Cerebellar cortex (tissue), 1 donor: ENCODE results near the gene MED12L.
"Not testable (repeated sequence)": the region's sequence is repeated elsewhere in the genome, so short reads cannot be mapped to it uniquely, and the experiment has no call there.

Experiments
- DNase-seq: peaks from one replicate; pipeline ENCODE4 v3.0.0-alpha.2; 2015; ENCODE audit warnings: low spot score

The MED12L gene

DNA sequence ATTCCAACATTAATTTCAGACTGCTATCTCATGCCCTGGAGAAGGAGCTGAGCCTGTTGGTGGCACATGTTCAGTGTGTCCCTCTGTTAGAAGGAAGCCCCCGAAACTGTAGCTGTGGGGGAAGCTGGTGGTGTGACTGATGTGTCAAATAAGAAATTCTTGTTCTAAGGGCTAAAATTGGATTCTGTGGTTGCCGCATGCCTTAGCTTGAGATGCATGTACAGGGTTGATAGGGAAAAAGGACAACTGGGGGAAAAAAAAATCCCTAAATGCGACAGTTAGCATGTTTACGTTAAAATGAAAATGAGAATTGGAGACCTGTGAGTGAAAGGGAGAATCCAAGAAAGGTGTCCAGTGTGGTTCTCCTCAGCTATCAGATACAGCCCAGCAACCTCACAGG, 58.6 kb downstream of the MED12L start:
- no peak for DNase-seq

DNA sequence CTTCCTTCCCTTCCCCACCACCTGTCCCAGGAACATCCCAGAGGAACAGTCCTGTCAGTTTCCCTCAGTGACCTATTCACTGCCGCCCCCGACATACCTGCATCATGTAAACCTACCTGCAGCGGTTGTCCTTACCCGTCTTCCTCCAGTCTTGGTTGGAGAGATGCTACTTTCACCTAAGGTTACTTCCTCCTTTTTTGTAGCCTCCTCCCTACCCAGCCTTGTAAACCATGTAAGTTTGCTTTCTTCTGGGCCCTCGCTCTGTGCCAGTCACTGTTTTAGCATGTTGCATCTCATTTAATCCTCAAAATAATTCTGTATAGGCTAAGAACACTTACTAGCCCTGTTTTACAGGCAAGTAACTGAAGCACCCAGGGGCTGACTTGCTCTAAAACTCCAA, 59.3 kb downstream of the MED12L start:
- no peak for DNase-seq

DNA sequence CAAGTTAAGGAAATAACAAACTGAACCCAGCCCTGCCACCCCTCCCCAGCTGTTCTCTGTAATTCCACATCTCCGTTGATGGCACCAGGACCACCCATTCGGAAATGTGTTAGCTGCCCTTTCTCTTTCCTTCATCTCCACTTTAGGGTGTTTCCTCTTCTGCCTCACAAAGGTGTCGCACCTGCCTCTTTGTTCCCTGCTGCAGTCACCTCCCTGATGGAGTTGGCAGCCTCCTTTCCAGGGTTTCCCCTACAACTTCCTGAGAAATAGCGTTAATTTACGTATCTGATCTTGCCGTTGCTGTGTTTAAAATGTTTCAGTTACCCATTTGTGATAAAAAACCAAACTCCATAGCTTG, 60.2 kb downstream of the MED12L start:
- no peak for DNase-seq

DNA sequence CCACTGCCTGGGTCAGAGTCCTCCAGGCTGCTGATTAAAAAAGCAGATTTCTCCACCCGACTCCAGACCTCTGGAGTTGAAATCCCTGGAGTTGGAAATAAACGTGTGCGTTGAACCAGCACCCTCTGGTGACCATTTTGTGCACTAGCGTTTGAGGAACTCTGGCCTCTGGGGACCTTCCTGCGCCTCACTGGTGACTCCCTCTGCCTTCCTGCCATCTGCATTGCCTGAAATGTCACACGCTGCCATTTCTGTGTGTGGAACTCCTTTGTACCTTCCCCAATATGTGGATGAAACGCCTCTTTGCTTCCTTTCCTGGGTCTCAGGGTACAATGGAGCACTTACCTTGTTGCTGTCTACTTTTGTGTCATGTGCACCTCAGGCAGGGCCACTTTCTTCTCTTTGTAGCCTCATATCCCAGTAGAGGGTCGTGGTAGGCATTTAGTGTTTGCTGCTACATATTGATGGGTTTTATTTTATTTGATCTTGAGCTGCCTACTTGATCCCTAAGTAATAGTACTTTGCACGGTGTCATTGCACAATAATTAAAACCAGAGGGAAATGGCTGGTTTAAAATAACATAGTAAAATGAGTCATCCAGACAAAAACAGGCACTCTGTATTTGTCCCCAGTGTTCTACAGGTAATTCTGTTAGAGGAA, 60.7 kb downstream of the MED12L start:
- peak; percentile 84 for DNase-seq

DNA sequence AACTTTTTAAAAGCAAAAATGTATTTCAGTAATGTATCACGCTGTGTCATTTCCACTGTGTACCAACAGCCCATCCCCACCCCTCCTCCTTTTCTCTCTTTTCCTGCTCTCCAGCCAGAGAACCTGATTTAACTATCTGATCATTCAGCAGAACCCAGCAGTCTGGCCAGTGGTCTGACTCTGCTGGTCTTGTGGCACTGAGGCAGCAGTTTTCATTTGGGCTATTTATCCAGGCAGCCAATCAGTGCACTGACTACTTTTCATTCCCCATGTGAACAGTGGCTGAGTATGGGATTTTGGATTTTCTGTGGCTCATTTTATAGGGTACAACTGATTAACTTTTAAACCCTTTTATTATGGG, 61.2 kb downstream of the MED12L start:
- no peak for DNase-seq

DNA sequence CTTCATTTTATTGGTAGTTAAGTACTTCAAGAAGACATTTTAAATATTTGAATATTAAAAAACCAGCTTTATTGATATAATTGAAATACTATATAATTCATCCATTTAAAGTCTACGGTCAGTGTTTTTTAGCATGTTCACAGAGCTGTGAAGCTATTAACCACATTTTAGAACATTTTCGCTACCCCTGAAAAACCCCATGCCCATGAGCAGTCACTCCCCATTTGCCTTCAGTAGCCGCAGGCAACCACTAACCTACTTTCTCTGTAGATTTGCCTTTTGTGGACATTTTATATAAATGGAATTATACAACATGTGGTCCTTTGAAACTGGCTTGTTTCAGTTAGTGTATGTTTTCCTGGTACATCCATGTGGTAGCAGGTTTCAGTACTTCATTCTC, 61.8 kb downstream of the MED12L start:
- DNase-seq = no peak

DNA sequence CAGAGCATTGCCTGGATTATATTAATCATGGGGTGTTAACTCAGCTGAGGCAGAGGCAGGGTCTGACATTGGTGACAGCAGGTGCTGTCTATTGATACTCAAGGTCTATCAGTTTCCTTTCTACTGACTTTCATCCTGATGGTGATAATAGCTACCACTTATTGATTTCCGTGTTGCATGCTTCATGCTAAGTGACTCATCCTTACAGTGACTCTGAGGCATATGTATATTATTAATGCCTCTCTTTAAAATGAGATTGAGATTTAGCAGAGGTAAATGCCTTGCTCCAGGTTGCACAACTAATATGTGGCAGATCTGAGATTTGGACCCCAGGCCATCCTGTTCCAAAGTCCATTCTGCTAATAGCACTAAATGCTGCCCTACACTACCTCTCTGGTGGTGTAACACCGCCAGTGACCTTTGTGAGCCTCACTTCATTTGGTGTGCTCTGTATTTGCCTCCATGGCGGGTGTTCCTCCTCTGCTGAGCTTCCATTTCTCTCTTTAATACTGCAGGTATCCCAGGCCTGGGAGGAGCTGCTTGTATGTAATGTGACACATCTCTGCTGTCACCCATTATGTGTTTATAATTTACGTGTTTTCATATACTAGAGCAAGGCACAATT, 67.1 kb downstream of the MED12L start:
- no peak for DNase-seq

DNA sequence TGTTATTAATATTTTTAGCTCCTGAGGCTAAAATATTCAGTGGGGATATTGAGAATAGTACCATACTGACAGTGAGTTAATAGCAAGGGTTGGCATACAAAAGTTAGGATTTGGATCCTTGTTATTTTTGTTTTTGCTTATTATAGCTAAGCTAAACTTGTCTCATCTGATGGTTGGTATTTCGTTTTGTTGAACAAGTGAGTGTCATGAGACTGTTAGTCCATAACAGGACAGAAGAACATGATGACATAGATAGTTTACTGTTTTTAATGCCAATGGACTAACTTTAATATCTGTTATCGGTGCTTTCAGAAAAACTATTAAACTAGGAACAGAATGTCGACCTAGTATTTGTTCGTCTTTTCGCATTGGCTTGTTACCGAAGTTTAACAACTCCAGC, 69.1 kb downstream of the MED12L start:
- DNase-seq = no peak

DNA sequence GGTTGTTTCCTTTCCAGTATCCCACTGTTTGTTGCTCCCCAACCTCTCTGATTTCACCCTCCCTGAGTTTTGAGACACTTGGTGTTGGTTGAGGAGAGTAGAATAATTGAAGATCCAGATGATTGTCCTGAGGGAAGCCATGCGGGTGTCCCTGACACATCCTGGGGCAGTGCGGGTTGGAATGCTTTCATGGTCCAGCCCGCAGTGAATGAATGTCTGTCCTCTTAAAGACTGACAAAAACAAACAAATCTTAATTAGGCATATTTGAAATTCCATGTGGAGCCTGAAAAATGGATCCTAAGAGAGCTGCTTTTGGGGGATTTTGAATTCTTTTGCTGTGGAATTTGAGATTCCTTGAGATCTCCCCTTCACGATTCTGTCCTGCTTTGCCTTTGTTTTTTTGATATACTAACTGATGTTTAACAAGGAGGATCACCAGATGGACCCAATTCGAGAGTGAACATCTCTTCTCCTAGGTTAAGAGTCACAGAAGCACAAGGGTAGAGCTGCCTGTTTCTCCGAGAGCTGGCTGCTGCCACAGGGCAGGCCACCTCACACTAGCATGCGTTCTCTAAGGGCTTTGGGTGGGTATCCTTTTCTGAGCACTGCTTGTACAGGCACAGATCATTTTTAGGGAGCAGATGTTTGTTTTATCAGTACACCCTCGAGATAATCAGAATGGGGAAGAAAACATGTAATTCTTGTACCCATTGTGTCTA, 70.1 kb downstream of the MED12L start:
- DNase-seq = no peak

DNA sequence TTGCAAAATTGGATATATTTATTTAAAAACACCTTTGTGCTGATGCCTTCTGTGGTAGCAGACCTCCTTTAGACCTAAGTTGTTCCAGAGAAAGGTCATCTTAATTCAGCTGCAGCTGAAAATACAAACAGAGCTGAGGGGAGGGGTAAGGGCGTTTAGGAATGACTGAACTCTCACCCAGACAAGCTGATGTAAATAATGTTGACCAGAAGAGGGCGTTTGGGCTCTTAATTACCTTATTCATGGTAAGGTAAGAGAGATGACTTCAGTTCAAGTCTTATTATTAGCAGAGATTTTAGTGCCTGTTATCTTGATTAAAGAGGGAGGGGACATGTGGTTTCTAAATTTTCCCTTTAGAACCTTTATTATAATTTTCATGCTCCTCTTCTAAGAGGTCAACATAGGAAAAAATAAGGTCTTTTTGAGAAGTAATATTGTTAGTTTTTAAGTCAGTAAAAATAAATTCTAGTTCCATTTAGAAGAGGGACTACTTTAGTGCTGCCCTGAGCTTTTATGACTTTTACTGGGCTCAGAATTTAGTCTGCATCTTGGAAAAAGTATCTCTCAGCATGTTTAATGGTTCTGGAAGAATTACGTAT, 71.3 kb downstream of the MED12L start:
- DNase-seq = peak; percentile 71

DNA sequence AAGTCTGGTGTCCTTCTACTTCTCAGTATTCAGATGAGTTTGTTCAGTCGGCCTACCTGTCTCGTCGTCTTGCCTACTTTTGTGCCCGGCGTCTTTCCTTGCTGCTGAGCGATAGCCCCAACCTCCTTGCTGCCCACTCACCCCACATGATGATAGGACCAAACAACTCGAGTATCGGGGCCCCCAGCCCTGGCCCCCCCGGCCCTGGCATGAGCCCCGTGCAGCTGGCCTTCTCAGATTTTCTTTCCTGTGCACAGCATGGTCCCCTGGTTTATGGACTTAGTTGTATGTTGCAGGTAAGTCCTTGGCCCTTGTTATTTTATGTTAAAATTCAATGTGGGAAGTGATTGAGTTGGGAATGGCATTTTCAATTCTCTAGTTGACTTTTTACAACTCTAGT, 74.3 kb downstream of the MED12L start:
- no peak for DNase-seq

DNA sequence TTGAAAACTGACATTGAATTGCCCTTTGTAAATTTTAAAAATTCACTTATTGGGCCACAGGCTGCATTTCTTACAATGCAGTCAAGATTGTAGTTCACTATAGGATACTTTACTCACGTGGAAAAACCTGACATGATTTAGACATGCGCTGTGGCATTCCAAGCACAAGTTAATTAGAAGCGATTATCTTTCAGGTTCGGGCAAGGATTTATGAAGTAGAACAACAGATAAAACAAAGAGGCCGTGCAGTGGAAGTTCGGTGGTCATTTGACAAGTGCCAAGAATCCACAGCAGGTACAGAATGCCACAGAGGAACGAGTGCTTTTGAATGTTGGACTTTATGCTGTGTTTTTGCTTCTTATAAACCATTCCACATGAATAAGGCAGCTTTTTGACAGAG, 79.8 kb downstream of the MED12L start:
- no peak for DNase-seq

DNA sequence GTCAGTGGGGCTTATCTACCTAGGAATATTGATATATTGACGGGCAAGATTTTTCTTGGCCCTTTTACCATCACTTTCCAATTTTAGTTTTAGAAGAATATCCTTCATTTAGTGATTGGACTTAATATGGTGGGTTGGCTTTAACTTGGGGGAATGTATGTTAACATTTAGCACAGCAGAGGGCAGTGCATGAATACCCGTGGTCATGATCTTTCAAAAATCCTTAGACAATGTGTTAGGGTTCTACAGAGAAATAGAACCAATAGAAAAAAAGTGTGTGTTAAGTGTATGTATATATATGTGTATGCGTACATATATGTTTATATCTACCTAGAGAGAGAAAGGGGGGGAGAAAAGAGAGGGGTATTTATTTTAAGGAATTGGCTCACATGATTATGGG, 80.7 kb downstream of the MED12L start:
- no peak for DNase-seq

DNA sequence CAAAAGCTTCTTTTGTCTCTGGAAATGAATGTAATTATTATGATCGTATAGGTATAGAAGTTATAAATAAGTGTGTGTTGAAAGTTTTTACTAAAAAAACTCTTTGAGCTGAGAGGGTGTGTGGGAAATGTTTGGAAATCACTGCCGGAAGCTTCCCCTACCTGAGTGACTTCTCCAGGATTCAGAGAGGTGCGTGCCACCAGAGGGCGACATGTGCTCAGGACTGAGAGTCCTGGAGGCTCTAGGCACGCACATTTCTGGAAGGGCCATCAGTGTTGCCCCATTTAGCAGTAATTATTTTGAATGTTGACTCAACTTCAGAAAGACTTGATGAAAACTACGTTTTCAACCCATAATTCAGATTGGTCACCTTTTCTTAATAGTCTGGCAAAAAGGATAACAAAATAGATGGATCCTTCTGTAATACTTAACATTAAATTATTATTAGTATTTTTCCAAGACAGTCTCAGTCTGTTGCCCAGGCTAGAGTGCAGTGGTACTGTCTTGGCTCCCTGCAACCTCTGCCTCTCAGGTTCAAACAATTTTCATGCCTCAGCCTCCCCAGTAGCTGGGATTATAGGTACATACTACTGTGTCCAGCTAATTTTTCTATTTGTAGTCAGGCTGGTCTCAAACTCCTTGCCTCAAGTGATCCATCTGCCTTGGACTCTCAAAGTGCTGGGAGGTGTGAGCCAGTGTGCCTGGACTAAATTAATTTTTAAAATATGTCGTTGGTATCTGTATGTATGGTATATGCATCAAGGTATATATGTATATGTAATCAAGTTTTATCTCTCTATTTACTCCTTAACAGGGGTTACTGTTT, 83.0 kb downstream of the MED12L start:
- DNase-seq = peak; percentile 47

DNA sequence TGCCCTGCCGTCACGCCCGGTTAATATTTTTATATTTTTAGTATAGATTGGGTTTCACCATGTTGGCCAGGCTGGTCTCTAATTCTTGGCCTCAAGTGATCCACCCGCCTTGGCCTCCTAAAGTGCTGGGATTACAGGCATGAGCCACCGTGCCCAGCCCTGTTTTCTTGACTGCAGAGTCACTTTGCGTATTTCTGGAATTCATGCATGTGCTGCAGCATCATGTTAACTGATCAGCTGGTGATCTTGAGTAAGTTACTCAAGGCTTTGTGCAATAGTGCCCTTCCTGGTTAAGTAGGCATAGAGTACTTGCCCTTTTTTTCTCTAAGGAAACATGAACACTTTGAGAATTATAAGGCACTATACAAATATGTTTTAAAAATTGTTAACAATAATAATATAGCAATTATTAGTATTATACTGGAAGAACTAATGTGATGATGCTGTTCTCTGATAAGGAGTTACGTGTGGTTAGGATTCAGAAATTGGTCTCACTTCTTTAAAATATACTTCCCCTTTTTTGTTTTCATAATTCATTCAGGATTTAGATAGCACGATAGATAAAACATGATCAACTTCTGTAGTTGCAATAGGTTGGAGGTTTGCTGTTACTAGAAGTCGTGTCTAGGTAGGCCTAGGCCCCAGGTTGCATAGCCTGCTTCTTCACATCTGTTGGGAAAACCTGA, 83.9 kb downstream of the MED12L start:
- DNase-seq = no peak

DNA sequence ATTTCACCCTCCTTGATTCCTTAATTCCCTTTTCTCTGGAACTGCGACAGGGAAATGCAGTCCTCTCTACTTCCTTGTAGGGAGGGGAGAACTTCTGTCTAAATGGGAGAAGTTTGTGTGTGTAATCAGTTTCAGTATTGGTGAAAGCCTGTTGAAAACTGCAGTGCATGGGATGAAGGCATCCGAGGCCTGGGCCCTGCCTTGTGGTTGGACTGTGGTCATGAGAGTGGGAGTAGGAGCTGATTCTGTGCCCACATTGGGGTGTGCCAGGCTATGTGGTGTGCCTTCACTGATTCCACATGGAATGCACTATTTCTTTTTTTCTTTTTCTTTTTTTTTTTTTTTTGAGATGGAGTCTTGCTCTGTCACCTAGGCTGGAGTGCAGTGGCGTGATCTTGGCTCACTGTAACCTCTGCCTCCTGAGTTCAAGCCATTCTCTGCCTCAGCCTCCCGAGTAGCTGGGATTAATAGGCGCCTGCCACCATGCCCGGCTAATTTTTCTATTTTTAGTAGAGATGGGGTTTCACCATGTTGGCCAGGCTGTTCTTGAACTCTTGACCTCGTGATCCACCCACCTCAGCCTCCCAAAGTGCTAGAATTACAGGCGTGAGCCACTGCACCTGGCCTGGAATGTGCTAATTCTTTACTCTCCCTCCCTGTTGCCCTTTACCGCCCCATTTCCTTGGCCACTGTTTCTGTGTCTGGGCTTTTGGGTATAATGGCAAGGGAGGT, 84.7 kb downstream of the MED12L start:
- DNase-seq = not testable (repeated sequence)

DNA sequence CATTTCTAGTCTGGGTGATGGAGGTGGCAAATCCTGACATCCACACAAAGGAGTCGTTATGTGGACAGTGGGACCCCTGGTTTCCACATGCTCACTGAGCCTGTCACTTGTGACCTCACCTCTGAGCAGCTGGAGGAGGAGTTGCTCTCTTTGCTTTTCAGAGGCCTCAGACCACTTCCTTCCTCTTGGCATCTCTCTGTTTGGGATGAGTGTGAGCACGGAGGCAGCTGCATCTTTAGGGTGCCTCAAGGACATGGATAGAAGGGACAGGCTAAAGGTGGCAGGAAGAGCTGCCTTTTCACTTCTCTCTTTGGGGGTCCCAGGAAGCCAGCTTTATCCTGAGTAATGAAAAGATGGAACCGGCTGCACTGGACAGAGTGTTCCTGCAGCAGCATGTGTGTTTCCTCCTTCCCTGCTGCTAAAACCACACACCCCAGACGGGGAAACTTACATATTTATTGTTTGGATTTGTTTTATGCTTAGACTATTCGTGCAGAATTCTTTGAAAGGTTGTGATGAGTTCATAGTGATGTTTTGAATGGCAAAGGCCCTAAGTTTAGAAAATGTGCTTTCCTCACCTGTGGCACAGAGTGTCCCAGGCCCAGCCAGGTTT, 85.8 kb downstream of the MED12L start:
- no peak for DNase-seq

DNA sequence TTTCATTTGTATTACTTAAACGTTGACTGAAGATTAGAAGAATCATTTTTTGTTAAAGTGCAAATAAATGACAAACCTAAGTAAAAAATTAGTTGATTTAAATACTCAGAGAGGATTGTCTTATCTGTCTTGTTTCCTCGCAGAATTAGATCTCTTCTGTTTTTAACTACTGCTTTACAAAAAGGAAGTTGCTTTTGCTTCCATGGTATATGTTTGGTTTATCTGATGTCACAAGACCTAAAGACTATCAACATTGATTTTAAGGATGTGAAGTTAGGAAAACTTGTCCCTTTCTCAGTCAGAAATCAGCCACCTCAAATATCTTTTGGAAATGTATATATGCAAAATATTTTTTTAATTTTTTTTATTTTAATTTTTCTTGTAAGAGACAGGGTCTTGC, 88.9 kb downstream of the MED12L start:
- no peak for DNase-seq

DNA sequence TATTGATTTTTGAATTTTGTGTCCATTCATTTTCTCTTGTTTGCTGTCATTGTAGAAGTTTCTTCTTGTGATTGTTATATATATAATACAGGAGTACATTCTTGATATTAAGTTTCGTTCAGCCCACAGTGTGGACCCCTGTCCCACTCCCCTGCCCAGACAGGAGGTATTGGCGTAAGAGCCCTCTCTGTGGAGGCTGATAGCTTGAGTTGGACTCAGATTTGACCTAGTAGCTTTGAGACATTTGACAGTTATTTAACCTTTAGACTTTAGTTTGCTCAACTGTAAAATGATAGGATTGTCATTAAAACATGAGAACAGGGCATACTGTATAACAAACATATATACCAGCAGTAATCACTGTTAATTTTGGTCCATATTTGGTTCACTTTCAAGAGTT, 90.5 kb downstream of the MED12L start:
- DNase-seq = no peak

DNA sequence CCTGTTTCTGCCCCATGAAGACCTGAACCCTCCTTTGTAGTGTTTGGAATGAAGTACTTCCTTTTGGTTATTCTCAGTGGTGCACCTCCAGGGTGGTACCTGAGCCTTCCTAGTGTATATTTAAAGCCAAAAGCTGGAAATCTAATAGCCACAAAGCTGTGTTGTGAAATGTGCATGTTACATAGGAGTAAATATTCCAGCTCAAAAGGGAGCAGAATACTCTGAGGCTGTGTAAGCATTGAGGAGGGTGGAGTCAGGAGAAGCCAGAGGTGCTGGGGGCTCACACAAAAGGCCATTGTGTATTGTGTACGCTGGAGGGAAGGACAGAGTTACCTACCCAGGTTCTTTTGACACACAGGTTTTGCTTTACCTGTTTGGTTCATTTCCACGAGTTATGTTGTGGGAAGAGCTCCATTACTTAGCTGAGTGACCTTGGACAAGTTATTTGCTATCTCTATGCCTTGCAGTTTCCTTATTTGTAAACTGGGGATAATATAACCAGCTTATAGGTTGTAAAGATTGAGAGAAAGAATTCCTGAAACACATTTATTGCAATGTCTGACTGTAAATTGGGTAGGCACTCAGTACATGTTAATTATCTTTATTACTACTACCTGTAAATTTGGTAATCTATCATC, 92.9 kb downstream of the MED12L start:
- DNase-seq = no peak
